ENCODE results near the gene CACNA1C. TPM values are rescaled to one million over a fixed set of nuclear protein-coding genes. Genes with fewer than 3 reads are reported as not detected.

Gene CACNA1C
- total RNA-seq, 1 donor from 2014 or later = 0.42 TPM

DNA sequence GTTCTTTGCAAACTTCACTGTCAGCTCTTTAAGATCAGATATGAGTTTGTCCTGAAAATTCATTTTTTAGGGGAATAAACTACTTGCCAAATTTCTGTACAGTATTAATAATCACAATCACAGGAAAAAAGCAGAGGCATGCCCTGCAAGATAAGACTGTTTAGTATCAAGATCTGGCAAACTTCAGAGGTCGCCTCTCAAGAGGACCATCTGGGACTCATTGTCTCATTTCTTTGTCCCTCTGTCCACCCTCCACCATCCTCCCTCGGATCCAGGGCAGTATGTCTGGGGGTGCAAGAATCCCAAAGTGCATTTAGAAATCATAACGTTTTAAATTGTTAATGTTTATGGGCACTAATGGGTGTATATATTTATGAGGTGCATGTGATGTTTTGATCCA lies 509.6 kb downstream of the CACNA1C start:
- intact Hi-C loops (cut with micrococcal nuclease) = no loop called here

DNA sequence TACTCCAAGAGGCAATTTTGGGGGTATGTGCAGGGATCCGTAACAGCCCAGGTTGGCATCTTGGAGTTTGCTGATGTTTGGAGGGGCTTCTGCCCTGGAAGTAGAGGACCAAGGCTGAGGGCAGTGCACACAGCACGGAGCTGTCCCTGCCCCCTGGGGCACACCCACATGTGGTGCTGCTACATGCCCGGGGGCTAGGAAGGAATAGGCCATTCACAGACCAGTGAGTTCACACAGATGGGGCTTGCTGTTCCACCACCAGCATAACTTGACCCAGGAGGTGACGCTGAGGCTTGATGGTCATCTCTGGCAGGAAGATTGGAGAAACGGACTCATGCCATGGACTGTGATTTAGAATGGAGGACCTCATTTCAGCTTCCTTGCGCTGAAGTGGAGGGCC lies 510.9 kb downstream of the CACNA1C start:
- intact Hi-C loops (cut with micrococcal nuclease) = no loop called here

DNA sequence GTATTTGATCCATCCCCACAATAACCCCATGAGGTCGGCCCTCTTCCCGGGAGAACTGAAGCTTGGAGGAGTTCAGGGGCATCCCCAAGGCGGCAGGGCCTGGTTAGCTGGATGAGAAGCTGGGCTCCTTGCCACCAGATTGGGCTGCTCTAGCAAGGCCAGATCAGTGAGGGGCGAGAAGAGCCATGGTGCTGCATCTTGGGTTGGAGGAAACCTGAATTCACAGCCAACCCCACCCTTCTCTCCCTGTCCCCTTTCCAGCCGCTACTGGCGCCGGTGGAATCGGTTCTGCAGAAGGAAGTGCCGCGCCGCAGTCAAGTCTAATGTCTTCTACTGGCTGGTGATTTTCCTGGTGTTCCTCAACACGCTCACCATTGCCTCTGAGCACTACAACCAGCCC lies 513.4 kb downstream of the CACNA1C start:
- intact Hi-C loops (cut with micrococcal nuclease) = no loop called here

DNA sequence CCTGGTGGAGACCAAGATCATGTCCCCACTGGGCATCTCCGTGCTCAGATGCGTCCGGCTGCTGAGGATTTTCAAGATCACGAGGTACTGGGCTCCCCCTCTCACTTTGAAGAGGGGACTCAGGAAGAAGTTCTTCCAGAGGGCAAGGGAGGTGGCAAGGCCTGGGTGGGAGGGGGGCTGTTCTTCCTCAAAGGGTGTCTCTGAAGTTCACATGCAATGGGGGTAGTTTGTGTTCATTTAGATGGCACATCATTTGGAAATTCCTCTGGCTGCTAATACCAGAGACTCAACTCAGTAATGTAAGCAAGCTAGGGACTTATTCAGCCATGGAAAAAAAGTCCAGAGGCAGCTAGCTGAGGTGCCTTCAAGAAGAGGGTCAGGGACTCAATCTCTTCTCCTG lies 514.9 kb downstream of the CACNA1C start:
- intact Hi-C loops (cut with micrococcal nuclease) = no loop called here

DNA sequence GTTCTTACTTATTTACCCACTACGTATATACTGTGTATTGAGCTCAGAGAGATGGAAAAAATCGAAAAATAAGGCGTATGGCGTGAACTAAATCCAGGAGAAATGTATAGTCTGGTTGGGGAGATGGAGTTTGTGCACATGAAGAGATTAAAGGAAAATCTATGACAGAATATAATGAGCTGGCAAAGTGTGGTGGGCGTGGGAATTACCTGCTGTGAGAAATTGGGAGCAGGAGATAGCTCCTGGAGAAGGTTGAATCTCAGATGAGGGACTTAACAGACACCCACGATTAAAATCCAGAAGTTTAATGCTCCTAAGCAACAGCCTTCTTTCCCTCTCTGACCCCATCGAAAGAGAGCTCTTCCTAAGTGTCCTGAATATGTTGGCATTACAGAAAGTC lies 517.8 kb downstream of the CACNA1C start:
- intact Hi-C loops (cut with micrococcal nuclease) = no loop called here

DNA sequence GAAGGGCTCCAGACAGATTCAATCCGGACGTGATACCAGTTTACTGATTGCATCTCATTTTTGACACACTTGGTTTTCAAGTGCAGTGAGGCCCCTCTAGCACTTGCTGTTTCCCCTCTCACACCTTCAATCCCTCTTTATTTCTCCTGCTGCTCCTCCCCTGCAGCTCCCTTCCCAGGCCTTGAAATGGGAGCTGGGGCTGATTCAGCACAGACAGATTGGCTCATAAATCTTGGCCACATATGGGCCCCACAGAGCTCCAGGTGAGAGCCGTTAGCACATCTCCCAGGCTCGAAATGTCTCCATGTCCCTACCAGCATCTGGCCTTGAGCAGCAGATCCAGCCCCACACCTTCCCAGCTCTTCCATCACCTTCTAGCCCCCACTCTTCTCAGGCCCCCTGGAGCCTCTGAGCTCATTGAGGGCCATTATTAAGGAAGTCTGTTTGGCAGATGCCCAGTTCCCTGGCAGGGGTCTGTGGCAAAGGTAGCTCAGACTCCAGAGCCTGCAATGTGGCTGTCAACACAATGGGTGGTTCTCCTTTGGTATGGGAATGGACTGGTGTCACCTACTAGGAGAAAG lies 521.7 kb downstream of the CACNA1C start:
- intact Hi-C loops (cut with micrococcal nuclease) = no loop called here

DNA sequence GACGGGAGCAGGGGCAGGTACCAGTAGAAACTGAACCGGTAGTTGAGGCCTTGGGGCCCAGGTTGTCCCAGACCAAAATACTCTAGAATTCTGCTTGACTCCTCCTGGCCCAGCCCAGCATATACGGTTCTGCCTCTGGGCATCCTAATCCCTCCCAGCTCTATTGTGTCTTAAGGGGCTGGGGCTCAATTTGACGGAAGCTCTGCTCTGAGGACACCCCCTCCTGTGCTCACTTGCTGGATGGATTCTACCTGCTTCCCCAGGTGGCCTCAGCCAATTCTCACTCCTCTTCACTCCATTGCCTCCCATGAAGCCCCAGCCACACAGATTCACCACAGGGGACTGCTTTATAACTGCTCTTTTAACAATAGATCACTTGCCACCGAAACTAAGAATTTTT lies 522.5 kb downstream of the CACNA1C start:
- intact Hi-C loops (cut with micrococcal nuclease) = no loop called here

DNA sequence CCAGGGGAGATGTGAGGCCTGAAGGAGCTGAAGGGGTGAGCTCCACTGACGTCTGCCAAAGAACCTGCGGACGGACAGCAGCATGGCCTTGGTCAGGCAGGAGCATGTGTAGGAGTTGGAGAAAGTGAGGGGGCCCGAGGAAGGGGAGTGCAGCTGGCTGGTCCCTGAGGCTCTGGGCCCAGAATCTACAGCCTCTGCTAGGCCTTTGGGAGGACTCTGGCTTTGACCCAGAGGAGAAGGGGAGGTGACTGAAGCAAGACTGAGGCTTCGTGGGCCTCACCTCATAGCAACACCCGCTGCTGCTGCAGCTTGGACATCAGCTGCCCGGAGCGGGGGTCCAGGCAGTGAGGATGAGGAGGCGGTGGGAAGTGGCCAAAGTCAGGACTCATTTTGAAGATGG lies 525.4 kb downstream of the CACNA1C start:
- intact Hi-C loops (cut with micrococcal nuclease) = no loop called here

DNA sequence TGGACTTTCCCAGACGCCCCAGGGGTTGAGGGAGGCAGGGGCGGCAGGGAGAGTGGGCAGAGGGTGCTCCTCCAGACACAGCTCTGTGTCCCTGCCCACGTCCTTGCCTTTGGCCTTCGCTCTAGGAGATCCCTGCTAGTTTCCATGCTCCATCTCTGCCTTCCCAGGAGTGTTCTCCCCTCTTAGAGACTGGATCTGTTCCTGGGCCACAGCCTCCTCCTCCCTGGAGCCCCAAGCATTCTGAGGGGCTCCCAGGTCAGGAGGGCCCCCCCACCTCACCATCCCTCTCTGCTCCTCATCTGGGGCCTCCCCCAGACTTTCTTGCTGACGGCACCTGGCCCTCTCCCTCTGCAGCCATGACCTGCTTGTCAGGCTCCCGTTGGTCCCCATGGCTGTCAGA lies 526.0 kb downstream of the CACNA1C start:
- intact Hi-C loops (cut with micrococcal nuclease) = no loop called here

DNA sequence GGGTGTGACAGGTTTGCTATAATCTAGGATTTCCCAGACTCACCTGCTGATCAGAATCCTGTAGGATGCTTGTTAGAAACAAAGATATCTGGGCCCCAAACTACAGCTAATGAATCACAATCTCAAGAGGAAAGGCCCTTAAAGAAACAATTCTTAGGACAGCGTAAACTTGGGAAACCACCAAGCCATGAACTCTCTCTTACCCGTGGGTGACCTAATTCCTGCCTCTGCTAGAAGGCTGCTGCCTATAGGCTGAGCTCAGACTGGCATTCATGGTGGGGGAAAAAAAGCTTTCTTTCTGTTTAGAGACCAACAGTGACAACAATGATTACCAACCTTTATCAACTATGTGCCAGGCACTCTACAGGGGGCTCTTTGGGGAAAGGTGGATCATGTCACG lies 528.0 kb downstream of the CACNA1C start:
- intact Hi-C loops (cut with micrococcal nuclease) = loop anchor here (5.0 kb wide), 1 partner anchor 929 kb away; no protein-coding TSS in a partner anchor

DNA sequence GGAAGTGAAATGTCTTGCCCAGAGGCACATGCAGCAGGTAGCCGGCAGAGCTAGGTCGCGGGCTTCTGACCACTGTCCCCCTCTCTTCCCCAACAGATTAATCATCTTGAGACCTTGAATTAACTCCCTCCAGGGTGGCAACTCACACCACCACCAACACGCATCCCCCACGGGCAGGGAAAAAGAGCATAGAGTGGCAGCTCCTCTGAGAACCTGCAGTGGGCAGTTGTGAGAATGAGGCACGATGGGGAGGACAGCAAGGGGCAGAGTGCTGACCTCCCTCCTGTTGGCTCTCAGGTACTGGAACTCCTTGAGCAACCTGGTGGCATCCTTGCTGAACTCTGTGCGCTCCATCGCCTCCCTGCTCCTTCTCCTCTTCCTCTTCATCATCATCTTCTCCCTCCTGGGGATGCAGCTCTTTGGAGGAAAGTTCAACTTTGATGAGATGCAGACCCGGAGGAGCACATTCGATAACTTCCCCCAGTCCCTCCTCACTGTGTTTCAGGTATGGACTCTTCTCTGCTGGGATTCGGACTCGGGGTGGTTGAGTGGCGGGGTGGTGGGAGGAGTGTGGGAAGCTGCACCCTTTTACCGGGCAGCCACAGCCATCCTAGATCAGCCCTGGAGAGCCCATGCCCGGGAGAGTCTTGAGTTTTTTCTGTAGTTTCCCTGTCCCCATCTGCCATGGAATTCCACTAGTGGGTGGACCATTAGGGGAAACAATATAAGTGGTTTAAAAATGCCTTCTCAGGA lies 528.7 kb downstream of the CACNA1C start:
- intact Hi-C loops (cut with micrococcal nuclease) = loop anchor here (1.0 to 5.0 kb wide), 3 partner anchors 290 to 929 kb away; no protein-coding TSS in a partner anchor

DNA sequence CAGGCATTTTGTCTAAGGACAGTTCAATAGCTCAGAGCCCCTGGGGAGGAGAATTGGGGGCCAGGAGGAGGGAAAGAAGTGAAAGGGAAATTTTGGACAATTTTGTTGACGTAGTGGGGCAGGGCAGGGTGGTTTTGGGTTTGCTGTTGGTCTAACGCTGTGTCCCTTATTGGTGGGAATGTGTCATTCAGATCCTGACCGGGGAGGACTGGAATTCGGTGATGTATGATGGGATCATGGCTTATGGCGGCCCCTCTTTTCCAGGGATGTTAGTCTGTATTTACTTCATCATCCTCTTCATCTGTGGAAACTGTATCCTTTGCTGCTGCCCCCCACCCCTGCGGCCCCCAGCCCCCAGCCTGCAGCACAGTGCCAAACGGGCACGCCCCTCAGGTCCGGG lies 529.8 kb downstream of the CACNA1C start:
- intact Hi-C loops (cut with micrococcal nuclease) = loop anchor here (1.0 to 5.0 kb wide), 6 partner anchors 200 to 930 kb away; no protein-coding TSS in a partner anchor

DNA sequence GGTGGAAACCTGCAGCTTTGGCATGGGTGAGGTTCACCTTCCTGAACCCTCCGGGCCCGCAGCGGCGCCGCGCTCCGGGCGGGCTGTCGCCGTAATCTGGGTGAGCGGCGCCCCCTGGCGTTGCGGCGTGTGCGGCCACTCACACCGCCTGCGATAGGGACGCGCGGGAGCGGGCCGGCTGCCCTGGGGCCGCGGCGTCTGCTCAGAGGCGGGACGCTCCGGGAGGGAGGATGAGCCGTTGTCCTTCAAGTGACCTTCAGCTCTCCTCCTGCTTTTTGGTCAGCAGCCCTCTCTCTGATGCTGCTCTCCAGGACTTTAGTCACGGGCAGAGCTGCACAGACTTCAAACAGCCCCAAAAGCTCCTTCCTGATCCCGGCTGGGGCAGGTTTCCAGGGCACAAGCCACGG lies 530.3 kb downstream of the CACNA1C start:
- intact Hi-C loops (cut with micrococcal nuclease) = loop anchor here (1.0 to 5.0 kb wide), 5 partner anchors 201 to 931 kb away; no protein-coding TSS in a partner anchor

DNA sequence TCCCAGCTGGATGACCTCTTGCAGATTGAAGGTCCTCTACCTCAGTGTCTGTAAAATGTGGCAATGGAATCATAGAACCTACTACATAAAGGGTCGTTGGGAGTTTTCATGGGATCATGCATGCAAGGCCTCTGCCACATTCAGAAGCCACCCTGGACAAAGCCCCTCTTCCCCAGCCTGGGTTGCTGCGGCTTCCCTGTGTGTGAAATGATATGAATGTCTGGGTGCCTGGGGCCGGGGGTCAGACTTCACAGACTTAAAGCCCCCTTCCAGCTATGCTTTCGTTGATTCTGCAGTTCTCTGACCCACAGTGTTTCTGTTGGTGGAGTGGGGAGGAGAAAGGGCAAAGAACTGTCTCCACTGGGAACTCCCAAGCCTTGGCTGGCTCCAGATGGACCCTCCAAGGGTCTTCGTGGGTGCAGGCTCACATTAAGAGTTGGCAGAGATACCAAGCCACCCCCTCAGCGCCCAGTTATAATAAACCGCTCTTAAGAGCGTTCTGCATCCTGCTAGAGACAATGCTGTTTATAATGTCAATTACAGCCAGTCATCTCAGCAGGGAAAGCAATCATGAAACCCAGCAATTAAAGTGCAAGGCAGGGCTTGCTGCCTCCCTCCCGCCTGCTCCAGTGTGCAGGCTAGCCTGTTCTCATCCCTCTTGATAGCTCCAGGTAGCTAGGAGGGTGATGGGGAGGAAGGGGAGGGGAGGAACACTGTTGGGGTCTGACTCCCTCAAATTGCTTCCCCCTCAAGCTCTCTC lies 531.0 kb downstream of the CACNA1C start:
- intact Hi-C loops (cut with micrococcal nuclease) = loop anchor here (1.0 to 5.0 kb wide), 5 partner anchors 202 to 932 kb away; no protein-coding TSS in a partner anchor

DNA sequence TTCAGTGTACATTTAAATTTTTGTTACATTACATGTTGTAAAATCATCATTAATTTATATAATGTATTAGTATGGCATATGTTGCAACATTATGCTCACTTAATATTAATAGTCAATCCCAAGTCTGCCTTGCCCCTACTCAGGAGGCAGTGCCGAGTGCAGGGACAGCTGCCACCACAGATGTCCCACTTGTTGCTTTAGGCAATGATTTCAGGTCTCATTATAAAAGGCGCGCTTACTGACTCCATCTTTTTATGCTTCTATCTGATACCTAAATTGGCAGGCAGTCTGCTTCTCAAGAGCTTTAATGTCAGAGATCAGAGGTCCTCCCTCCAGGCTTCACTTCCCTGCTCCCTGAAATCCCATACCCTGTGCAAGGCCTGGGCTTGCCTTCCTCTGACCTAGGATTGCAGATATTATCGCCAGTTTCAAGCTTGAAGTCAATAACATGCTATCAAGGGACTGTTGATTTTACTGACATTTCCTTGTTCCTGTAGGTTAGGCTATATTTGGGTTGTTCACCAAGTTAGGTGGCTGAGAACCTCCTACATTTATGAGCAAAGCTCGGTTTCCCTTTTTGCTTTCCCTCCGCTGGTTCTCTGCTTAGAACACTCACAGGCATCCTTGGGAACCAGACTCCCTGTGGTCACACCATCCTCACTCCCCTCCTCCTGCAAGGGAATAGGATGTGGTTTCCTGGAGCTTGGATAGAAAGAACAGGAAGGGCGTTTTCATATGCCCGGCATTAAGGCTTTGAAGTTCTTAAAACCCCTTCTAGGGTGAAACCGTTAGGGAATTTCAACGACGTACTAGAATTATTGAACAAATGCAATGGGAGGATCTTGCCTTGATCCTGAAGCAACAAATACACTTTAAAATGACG lies 533.6 kb downstream of the CACNA1C start:
- intact Hi-C loops (cut with micrococcal nuclease) = no loop called here

DNA sequence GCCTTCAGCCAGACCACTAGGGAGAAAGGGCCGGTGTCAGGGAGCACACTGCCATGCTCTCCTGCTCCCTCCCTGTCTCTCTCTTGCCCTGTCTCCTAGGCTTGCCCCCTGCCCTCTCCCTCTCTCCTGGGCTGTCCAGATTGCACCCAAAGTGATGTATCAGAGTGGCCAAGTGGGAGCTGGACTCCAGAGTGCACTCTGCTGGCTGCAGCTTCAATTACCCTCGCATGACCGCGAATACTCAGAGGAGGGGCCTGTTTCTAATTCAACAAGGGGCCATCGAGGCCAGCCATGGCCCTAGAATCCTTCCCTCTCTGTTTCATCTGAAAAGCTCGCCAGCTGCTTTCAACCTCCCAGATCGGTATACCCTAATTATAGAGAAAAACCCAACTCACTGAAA lies 535.6 kb downstream of the CACNA1C start:
- intact Hi-C loops (cut with micrococcal nuclease) = no loop called here

DNA sequence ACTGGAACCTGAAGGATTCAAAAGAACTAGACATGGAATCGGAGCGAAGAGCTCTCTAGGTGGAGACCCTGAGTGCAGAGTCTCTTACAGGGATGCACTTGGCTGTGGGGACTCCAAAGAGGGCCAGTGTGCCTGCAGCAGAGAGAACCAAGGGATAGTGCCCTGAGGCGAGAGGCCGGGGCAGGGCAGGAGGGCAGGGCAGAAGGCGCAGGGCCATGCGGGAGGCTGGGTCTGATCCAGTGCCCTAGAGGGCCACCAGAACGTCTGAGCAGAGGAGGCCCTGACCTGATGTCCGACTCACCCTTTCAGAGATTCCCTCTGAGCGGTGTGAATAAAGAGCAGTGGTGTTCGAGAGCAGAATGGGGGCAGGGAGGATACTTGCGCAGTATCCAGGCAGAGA lies 536.6 kb downstream of the CACNA1C start:
- intact Hi-C loops (cut with micrococcal nuclease) = no loop called here

DNA sequence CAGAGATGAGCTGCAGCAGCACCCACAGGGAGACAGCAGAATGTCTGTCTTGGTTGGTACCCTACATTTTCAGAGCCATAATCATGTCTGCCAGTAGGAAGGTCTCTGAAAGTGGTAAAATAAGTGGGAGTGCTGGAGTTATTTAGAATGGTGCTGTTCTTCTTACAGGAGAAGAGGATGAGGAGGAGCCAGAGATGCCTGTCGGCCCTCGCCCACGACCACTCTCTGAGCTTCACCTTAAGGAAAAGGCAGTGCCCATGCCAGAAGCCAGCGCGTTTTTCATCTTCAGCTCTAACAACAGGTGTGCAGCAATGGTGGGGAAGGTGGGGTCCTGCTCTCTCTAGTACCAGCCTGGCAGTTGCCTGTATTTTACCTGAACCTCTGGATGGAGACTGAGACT lies 540.3 kb downstream of the CACNA1C start:
- intact Hi-C loops (cut with micrococcal nuclease) = no loop called here

DNA sequence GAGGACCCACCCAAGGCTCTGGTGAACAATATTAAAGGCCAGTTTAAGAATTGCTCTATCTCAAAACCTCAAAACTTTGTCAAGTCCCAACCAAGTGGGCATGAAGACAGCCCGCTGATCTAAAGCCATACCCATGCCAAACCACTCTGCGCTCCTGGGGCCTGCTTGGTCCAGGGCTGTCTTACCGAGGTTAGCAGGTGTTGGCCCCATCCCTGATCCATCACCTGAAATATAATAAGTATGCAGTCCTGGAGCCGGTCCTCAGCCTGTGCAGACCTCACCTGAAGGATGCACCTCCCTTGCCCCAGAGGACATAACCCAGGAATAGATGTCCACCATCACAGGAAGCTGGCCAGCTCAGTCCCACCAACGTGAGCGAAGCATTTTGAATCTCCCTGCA lies 543.7 kb downstream of the CACNA1C start:
- intact Hi-C loops (cut with micrococcal nuclease) = no loop called here

DNA sequence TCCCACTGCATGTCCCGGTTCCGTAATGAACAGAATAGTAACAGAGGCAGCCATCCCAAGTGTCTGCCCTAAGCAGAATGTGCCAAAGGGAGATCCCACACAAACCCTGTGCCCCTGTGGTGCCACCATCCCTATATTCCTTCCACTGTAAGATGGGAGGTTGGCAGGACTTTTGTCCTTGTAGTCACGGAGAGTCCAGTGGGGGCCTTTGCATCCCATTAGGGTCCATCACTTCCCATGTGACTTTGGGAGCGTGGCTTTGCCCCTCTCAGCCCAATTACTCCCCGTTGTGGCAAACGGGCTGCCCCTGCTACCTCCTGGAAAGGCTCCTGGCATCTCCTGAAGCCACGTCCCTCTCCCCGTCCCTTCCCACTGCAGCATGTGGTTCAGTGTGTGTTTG lies 552.5 kb downstream of the CACNA1C start:
- intact Hi-C loops (cut with micrococcal nuclease) = no loop called here
